ENCODE measurements around the gene CEBPA. TPM values are rescaled to one million over a fixed set of nuclear protein-coding genes. Genes with fewer than 3 reads are reported as not detected.

The CEBPA gene
- total RNA-seq, 1 donor from 2014 or later: 10.8 TPM

DNA sequence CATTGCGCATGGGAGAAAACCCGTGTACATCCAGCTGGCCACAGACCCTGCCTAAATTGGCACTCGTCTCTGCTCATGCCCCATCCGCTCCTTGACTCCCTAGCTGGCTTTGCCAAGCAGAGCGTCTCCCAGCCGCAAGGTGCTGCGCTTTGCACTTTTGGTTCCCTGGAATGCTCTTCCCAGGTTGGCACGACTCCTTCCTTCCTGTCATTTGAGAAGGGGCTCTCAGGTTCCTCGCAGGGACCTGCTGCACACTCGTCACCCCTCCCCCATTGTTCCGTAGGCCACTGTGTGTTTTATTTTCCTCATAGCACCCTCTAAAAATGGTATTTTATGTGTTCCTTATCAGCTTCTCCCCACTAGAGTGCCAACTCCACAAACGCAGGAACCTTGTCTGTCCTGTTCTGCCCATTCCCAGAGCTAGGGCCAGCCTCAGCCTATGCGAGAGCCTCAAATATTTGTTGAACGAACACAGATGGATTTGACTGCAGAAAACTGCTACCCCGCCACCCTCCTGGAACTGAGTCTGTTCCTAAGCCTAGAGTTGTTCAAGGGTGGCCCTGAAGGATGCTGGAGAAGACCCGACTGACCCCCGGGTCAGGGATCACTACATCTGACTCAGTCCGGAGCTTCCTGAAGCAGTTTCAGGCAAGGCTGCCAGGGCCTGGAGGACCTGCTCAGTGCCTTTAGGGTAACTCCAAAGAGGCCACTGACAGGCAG is 8.4 kb upstream of the CEBPA start:
- Histone ChIP-seq H3K27me3 (ENCODE audit: control insufficient read depth, insufficient read depth, low read length) (no peaks in the 10 kb centered on the region), H3K4me3 (ENCODE audit: low read depth, low read length) (no peak overlapping the region), H3K36me3 (ENCODE audit: control insufficient read depth, insufficient read depth, low read length) (no peaks in the 10 kb centered on the region)
- DNase-seq (ENCODE audit: low read depth): peak; percentile 36
- TF ChIP-seq, protein P1, sequence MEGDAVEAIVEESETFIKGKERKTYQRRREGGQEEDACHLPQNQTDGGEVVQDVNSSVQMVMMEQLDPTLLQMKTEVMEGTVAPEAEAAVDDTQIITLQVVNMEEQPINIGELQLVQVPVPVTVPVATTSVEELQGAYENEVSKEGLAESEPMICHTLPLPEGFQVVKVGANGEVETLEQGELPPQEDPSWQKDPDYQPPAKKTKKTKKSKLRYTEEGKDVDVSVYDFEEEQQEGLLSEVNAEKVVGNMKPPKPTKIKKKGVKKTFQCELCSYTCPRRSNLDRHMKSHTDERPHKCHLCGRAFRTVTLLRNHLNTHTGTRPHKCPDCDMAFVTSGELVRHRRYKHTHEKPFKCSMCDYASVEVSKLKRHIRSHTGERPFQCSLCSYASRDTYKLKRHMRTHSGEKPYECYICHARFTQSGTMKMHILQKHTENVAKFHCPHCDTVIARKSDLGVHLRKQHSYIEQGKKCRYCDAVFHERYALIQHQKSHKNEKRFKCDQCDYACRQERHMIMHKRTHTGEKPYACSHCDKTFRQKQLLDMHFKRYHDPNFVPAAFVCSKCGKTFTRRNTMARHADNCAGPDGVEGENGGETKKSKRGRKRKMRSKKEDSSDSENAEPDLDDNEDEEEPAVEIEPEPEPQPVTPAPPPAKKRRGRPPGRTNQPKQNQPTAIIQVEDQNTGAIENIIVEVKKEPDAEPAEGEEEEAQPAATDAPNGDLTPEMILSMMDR (IDR thresholded peaks at IDR 0.05; ENCODE audit: insufficient read depth, low read length, severe bottlenecking): peak; percentile 34
- FAIRE-seq: no peak

DNA sequence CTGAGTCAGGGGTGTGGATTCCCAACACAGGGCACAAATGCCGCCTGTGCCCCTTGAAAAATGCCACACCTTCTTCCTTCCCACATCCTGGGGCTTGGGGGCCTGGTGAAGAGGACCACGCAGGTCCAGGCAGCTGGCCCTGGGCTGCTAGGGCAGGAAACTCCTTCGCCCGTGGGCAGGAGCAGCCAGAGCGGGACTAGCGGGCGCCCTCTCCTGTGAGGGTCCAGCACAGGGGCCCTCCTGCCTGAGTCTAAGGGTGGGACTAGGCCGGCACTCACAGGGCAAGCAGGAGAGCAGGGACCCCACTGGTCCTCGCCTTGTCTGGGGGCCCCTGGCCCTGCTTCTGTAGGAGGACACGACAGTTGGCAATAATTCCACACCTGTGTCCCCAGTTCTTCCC is 7.5 kb upstream of the CEBPA start:
- H3K36me3 ChIP-seq (ENCODE audit: control insufficient read depth, insufficient read depth, low read length): no peaks in the 10 kb centered on the region
- DNase-seq (ENCODE audit: low read depth) (no peak), FAIRE-seq (no peak)
- no peak overlapping the region for H3K4me3 ChIP-seq (ENCODE audit: low read depth, low read length)
- TF ChIP-seq, protein P1 (IDR thresholded peaks at IDR 0.05; ENCODE audit: insufficient read depth, low read length, severe bottlenecking): no peak
- H3K27me3 ChIP-seq (ENCODE audit: control insufficient read depth, insufficient read depth, low read length): no peaks in the 10 kb centered on the region

DNA sequence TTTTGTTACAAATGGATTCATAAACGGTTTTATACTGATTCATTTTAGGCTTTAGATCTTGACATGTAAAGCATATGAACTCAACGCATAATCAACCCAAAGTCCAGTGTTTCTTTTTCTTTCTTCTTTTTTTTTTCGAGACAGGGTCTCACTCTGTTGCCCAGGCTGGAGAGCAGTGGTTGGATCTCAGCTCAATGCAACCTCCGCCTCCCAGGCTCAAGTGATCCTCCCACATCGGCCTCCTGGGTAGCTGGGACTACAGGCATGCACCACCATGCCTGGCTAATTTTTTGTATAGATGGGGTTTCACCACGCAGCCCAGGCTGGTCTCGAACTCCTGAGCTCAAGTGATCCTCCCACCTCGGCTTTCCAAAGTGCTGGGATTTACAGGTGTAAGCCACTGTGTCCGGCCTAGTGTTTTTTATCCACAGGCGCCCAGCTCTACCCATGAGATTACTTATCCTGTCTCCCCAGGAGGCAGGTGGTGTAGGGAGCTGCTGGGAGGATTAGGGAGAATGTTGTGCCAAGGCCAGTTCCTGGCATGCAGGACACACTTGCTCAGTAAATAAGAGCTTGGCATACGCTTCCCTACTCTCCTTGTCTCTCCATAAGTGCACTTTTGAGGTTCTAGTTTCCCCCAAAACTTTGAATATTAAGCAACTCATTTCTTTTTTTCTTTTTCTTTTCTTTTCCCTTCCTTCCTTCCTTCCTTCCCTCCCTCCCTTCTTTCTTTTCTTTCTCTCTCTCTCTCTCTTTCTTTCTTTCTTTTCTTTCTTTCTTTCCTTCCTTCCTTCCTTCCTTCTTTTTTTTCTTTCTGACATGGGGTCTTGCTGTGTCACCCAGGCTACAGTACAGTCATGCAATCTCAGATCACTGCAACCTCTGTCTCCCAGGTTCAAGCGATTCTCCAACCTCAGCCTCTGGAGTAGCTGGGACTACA is 4.8 kb upstream of the CEBPA start:
- Histone ChIP-seq H3K36me3 (ENCODE audit: control insufficient read depth, insufficient read depth, low read length) (no peaks in the 10 kb centered on the region), H3K4me3 (ENCODE audit: low read depth, low read length) (no peak overlapping the region), H3K27me3 (ENCODE audit: control insufficient read depth, insufficient read depth, low read length) (no peaks in the 10 kb centered on the region)
- DNase-seq (ENCODE audit: low read depth) (no peak), FAIRE-seq (no peak)
- TF ChIP-seq, protein P1 (IDR thresholded peaks at IDR 0.05; ENCODE audit: insufficient read depth, low read length, severe bottlenecking): no peak

DNA sequence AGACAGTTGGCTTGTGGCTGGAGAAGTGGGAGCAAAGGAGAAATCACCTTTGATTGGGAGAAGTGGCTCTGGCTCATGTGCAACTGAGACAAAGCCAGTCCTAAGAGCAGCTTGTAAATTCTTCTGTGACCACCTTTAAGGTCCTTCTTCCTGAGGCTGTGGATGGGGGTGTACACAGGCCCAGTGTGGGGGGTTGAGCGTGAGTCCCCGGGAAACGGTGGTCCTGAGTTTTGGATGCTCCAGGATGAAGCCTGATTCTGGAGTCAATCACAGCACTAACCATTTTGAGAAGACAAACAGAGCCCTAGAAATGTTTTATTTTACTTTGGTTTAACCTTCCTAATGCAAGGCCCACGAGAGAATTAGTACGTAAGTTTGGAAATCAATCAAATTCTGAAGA is 3.9 kb upstream of the CEBPA start:
- FAIRE-seq: no peak
- no peaks in the 10 kb centered on the region for H3K36me3 ChIP-seq (ENCODE audit: control insufficient read depth, insufficient read depth, low read length)
- no peak overlapping the region for H3K4me3 ChIP-seq (ENCODE audit: low read depth, low read length)
- H3K27me3 ChIP-seq (ENCODE audit: control insufficient read depth, insufficient read depth, low read length): no peaks in the 10 kb centered on the region
- TF ChIP-seq, protein P1 (IDR thresholded peaks at IDR 0.05; ENCODE audit: insufficient read depth, low read length, severe bottlenecking): no peak
- DNase-seq (ENCODE audit: low read depth): no peak

DNA sequence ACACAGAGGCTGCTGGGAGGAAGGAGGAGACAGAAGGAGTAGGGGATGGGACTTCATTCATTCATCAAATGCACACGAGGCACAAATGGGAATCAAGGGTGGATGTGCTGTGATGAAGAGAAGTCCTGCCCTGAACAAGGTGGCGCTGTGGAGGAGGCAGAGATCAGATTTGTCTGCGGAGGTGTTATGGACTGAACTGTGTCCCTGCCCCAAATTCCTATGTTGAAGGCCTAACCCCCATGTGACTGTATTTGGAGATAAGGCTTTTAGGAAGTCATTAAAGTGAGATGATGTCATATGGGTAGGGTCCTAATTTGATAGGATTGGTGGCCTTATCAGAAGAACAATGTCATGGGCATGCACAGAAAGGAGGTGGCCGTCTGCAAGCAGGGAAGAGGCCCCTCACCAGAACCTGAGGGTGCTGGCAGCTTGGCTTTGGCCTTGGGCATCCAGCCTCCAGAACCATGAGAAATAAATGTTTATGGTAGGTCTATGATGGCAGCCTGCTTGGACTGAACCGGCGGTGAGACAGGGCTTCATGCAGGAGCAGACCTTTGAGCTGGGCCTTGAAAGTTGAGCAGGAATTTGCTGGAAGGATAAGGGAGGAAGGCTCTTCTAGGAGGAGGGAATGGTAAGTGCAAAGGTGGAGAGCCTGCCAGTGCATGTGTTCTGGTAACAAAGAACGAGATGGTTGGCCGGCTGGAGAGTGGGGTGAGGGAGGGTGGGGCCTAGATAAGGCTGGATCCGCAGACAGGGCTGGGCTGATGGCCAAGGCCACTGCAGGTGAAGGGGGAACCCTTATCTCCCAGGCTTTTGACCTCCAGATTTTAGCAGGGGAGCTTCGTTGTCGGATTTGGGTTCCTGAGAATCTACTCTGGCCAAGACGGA is 2.7 kb upstream of the CEBPA start:
- H3K36me3 ChIP-seq (ENCODE audit: control insufficient read depth, insufficient read depth, low read length): no peaks in the 10 kb centered on the region
- no peaks in the 10 kb centered on the region for H3K27me3 ChIP-seq (ENCODE audit: control insufficient read depth, insufficient read depth, low read length)
- peak; percentile 58 for FAIRE-seq
- TF ChIP-seq, protein P1 (IDR thresholded peaks at IDR 0.05; ENCODE audit: insufficient read depth, low read length, severe bottlenecking): peak; percentile 23
- no peak for DNase-seq (ENCODE audit: low read depth)
- H3K4me3 ChIP-seq (ENCODE audit: low read depth, low read length): no peak overlapping the region
